Duodenal mucosa (tissue), 2 donors: Measurements from ENCODE around the gene CIPC.

Experiments used
- H3K27ac ChIP-seq: one replicate; pipeline ENCODE4 v1.7.0; 2013; ENCODE audit warnings: low read depth, low read length
- H3K27me3 ChIP-seq, 2 donors: one replicate each; pipeline ENCODE4 v1.7.0; 2013; ENCODE audit warnings: low read length in 2 of 2, control low read depth in 1 of 2; ENCODE audit not compliant: insufficient read depth in 2 of 2, control insufficient read depth in 1 of 2
- H3K36me3 ChIP-seq, 2 donors: one replicate each; pipeline ENCODE4 v1.7.0; 2013; ENCODE audit warnings: low read length in 2 of 2, control low read depth in 1 of 2; ENCODE audit not compliant: insufficient read depth in 2 of 2, control insufficient read depth in 1 of 2
- H3K4me1 ChIP-seq, 2 donors: one replicate each; pipeline ENCODE4 v1.7.0; 2013; ENCODE audit warnings: low read length in 2 of 2, control low read depth in 1 of 2; ENCODE audit not compliant: insufficient read depth in 2 of 2, control insufficient read depth in 1 of 2
- H3K4me3 ChIP-seq, 2 donors: one replicate each; pipeline ENCODE4 v1.7.0; 2013; ENCODE audit warnings: low read length in 2 of 2, low read depth in 1 of 2
- H3K9ac ChIP-seq, 2 donors: one replicate each; pipeline ENCODE4 v1.7.0; 2013; ENCODE audit warnings: low read length in 2 of 2, low read depth in 1 of 2
- H3K9me3 ChIP-seq, 2 donors: one replicate each; pipeline ENCODE4 v1.7.0; 2013; ENCODE audit warnings: low read length in 2 of 2, control low read depth in 1 of 2; ENCODE audit not compliant: control insufficient read depth in 1 of 2

The CIPC gene

DNA sequence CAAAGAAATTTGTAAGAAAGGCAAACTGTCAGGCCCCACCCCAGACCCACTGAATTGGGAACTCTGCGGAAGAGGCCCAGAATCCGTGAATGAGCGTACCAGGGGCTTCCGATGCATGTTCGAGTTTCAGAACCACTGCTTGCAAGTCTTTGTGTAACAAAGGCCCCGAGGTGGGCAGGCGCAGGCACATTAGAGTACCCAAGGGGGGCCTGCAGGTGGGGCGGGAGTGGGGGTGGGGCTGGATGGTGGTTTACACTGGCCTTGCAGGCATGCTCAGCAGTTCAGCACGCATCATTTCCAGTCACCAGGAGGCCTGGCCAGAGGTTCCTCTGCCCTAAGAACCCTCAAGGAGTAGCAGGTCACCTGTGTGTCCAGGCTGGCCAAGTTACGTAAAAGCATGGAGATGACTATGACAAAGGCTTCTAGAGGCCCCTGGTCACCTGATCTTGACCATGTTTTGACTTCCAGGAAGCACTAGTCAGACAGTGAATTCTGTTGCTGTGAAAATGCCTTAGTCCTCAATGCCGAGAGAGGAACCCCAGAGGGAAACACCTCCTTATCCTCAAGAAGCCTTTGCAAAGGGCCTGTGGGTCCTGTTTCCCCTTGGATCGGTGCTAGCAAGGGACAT, 36.3 kb upstream of the CIPC start:
- Histone ChIP-seq H3K4me1 (peaks cover 0 to 10% of the 10 kb centered on the region in 2 donors), H3K4me3 (no peak overlapping the region), H3K9me3 (no peaks in the 10 kb centered on the region), H3K36me3 (no peaks in the 10 kb centered on the region), H3K27ac (no peak overlapping the region), H3K9ac (no peak overlapping the region), H3K27me3 (no peaks in the 10 kb centered on the region)

DNA sequence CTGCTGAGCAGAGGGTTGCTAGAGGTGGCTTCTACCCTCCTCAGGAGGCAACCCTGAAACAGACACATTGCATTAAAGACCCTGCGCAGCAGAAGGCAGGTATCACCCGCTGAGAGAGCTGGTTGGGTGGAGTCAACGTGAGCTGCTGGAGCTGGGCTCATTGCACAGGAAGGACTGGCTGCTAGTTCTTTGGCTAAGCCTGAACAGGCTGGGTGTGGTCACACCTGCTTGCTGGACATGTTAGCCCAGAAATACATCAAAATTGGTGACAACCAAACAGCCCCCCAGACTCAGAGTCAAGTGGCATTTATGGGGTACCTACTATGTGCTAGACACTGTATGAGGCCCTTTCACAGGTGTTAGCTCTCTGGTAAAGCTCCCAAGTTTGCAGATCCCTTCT, 35.8 kb upstream of the CIPC start:
- Histone ChIP-seq H3K9ac (no peak overlapping the region), H3K36me3 (no peaks in the 10 kb centered on the region), H3K4me3 (no peak overlapping the region), H3K27me3 (no peaks in the 10 kb centered on the region), H3K27ac (no peak overlapping the region), H3K9me3 (no peaks in the 10 kb centered on the region), H3K4me1 (peaks cover 0 to 11% of the 10 kb centered on the region in 2 donors)

DNA sequence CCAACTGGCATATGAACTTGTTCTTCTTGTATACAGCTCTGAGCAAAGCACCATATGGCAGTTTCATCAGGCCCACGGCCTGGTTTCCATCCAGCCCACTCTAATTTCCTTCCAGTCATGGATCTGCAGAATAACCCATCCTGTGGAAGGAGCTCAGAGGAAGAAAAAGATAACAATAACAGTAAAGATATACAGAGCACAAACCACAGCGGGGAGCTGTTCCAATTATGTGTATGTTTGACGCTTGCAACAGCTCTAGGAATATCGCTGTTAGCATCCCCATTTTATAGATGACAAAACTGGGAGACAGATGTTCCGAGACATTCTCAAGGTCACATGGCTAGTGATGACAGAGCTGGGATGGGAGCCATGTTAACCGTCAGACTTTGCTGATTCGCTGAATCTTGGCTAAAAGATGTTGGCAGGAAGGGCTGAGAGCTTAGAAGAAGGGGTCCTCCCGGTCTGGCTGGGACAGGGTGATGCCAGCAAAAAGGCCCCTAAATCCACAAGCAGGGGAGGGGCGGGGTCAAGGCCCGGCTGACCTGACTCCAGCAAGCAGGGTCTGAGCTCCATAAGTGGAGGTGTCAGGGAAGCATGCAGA, 34.4 kb upstream of the CIPC start:
- peaks cover 0 to 3% of the 10 kb centered on the region in 2 donors for H3K27me3 ChIP-seq
- H3K9me3 ChIP-seq = no peaks in the 10 kb centered on the region
- no peak overlapping the region for H3K4me3 ChIP-seq
- no peak overlapping the region for H3K9ac ChIP-seq
- no peaks in the 10 kb centered on the region for H3K36me3 ChIP-seq
- H3K4me1 ChIP-seq = peaks cover 0 to 11% of the 10 kb centered on the region in 2 donors
- no peak overlapping the region for H3K27ac ChIP-seq

DNA sequence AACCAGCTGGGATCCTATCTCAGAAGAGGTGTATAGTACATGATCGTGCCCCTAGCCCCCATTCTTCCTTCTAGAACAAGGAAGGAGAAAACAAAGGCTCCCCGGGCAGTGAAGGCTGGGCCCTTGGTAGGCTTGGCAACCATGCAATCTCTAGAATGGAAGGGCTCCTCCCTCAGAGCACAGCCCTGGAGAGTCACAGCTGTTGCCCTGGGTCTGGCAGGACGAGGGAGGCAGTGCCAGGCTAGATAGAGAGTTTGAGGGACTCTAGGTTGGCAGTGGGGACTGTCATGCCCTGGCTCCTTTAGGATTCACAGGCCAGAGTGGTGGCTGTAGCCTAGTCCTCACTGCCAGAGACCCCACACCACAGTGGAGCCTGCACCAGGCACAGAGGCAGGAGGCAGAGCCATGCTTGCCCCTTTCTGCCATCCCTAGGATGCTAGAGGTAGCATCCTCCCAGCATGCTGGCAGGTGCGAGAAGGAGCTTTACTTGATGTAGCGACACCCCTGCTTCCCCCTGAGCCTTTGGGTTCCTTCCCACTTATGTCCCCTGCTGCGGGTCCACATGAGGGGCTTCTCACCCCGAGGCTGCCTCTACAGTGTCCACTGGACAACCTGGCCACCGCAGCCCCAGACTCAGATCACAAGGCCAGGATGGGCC, 33.4 kb upstream of the CIPC start:
- Histone ChIP-seq H3K4me3 (no peak overlapping the region), H3K27ac (no peak overlapping the region), H3K9ac (no peak overlapping the region), H3K27me3 (peaks cover 0 to 5% of the 10 kb centered on the region in 2 donors), H3K36me3 (no peaks in the 10 kb centered on the region), H3K4me1 (peaks cover 0 to 11% of the 10 kb centered on the region in 2 donors), H3K9me3 (no peaks in the 10 kb centered on the region)

DNA sequence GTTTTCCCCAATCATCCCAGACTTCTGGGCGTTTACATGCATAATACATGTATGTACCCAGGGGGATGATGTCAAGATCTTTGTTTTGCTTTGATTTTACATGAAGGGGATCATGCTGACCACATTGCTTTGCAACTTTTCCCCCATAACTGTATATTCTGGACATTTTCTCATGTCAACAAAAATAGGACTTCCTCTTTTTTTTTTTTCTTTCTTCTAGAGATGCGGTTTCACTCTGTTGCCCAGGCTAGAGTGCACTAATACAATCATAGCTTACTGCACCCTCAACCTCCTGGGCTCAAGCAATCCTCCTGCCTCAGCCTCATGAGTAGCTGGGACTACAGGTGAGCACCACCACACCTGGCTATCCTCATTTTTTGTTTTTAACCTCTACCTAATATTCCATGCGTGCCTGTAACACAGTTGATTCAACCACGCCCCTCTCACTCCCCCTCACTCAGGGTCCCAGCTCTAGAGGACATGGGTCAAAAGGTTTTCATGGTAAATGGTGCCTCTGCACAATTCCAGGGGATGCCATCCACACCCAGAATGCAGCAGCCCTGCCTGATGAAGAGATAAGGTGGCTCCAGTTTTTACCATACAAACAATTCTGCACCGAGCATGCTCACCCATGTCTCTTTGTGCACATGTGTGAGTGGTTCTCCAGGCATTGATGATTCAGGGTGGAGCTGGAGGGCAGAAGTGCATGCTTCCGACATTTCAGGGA, 32.0 kb upstream of the CIPC start:
- no peak overlapping the region for H3K9ac ChIP-seq
- no peaks in the 10 kb centered on the region for H3K36me3 ChIP-seq
- peaks cover 4 to 5% of the 10 kb centered on the region in 2 donors for H3K27me3 ChIP-seq
- no peak overlapping the region for H3K27ac ChIP-seq
- no peak overlapping the region for H3K4me3 ChIP-seq
- peaks cover 0 to 11% of the 10 kb centered on the region in 2 donors for H3K4me1 ChIP-seq
- no peaks in the 10 kb centered on the region for H3K9me3 ChIP-seq

DNA sequence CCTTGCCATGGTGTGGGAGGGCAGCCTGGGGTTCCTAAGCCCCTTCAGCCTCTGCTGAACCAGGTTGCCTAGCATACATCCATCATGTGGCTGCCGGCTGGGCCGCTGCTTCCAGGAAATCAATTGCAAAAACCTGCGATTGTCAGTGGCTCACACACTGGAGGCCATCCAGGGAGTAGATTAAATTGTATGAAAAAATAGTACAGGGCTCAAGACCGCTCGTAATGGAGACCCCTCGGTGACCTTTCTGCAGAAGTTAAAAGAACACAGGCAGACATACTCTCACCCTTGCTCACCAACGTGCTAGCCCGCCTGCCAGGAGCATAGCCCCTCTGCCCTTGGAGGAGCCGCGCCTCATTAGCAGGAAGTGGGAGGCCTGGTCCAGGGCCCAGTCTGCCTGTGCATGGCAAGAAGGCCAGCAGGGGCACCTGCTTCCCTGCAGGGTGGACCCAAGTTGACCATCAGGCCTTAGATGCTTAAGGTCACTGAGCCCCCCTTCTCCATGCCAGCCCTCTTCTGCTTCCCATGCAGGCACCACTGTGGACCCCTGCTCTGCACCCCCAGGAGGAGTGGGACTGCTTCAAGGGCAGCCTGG, 31.4 kb upstream of the CIPC start:
- Histone ChIP-seq H3K4me3 (no peak overlapping the region), H3K9ac (no peak overlapping the region), H3K27ac (no peak overlapping the region), H3K9me3 (no peaks in the 10 kb centered on the region), H3K36me3 (no peaks in the 10 kb centered on the region), H3K4me1 (peaks cover 0 to 11% of the 10 kb centered on the region in 2 donors), H3K27me3 (peaks cover 4 to 5% of the 10 kb centered on the region in 2 donors)

DNA sequence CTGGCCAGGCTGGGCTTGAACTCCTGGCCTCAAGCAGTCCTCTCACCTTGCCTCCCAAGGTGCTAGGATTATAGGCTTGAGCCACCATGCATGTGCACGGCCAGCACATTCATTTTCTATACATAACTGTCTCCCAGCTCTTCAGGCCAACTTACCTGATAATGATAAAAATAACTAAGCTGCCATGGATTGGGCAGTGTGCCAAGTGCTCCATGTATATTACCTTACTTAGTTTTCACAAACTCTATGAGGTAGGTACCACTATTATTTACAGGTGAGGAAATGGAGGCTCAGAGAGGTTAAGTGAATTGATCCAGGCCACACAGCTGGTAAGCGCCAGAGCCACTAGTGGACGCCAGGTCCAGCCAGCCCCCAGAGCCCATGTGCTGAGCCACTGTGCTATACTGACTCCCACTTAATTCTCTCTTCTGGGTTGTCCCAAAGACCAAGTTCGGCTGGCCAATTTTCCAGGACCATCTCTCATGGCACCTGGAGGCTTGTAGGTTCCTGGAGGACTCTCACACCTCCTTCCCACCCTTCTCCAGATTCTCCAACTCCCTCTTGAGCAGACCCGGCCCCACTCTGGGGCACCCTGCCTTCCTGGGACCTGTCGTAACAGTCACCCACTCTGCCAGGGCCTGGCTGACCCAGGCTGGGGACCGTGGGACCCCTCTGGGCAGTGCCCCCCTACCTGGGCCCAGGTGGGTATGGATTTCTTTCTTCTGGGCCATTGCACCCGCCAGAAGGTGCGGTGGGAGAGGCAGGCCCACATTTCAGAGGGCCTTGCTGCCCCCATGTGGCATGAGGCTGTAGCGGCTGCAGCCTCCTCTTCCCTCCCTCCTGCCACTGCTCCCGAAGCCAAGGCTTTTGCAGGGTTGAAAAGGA, 30.2 kb upstream of the CIPC start:
- peaks cover 0 to 11% of the 10 kb centered on the region in 2 donors for H3K4me1 ChIP-seq
- H3K9ac ChIP-seq = no peak overlapping the region
- peaks cover 4 to 5% of the 10 kb centered on the region in 2 donors for H3K27me3 ChIP-seq
- no peak overlapping the region for H3K4me3 ChIP-seq
- no peaks in the 10 kb centered on the region for H3K9me3 ChIP-seq
- H3K27ac ChIP-seq = no peak overlapping the region
- no peaks in the 10 kb centered on the region for H3K36me3 ChIP-seq

DNA sequence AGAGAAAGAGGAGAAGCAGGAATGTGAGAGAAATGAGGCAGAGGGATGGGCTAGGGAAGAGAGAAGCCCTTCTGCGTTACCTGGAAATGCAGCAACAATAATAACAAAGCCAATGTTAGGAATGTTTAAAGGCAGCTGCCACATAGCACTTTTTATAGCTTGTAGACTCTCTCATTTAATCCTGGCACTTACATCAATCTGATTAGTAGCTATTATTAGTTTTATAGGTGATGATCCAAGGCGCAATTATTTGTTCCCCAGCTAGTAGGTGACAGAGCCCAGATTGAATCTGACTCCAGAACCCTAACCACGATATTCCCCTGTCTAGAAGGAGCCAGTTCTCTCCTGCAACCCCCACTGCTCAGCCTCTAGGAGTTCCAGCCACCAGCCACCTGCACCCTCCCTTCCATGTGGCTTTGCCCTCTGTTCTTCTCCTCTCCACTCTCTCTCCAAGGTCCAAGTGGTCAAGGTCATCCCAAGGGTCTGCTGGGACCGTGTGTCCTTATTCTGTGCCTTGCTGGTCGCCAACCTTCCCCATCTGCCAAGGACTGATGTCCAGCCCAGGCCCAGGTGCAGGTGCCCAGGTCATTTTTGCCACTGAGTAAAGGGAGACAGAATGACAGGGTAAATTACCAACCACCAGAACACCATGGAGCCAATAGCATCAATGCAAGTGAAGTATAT, 29.4 kb upstream of the CIPC start:
- H3K4me1 ChIP-seq = peaks cover 0 to 11% of the 10 kb centered on the region in 2 donors
- no peak overlapping the region for H3K4me3 ChIP-seq
- peaks cover 4 to 5% of the 10 kb centered on the region in 2 donors for H3K27me3 ChIP-seq
- no peak overlapping the region for H3K9ac ChIP-seq
- no peaks in the 10 kb centered on the region for H3K36me3 ChIP-seq
- H3K9me3 ChIP-seq = no peaks in the 10 kb centered on the region
- no peak overlapping the region for H3K27ac ChIP-seq

DNA sequence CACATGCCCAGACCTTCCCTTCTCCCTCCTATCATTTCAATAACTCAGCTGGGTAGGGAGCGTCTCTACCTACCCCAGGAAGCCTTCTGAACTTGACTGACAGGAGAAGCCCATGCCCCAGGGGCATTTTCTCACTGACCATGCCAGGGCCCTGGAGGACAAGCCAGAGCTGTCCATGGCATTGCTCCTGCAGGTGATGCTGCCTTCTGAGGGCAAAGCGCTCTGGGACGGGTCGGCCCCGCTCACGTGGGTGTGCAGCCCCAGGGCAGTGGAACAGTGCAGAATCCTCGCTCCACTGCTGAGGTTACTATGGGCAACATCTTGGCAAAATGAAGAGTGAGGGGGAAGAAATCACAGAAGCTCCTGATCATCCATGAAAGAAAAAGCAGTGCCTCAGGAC, 28.5 kb upstream of the CIPC start:
- Histone ChIP-seq H3K4me1 (peaks cover 0 to 11% of the 10 kb centered on the region in 2 donors), H3K27me3 (peaks cover 4 to 5% of the 10 kb centered on the region in 2 donors), H3K9me3 (no peaks in the 10 kb centered on the region), H3K36me3 (no peaks in the 10 kb centered on the region), H3K4me3 (no peak overlapping the region), H3K9ac (no peak overlapping the region), H3K27ac (no peak overlapping the region)
